Activated CD8-positive, alpha-beta memory T cell treated with anti-CD3 and anti-CD28 coated beads for 4 hours (primary cell): ENCODE data around the gene KAT2A.
"Not testable (repeated sequence)": the region's sequence is repeated elsewhere in the genome, so short reads cannot be mapped to it uniquely, and the experiment has no call there.

Experiments used
- DNase-seq, 2 donors: peaks; one replicate each; pipeline ENCODE4 v3.0.0-alpha.2; 2020; ENCODE audit warnings: low read depth in 2 of 2

KAT2A gene

DNA sequence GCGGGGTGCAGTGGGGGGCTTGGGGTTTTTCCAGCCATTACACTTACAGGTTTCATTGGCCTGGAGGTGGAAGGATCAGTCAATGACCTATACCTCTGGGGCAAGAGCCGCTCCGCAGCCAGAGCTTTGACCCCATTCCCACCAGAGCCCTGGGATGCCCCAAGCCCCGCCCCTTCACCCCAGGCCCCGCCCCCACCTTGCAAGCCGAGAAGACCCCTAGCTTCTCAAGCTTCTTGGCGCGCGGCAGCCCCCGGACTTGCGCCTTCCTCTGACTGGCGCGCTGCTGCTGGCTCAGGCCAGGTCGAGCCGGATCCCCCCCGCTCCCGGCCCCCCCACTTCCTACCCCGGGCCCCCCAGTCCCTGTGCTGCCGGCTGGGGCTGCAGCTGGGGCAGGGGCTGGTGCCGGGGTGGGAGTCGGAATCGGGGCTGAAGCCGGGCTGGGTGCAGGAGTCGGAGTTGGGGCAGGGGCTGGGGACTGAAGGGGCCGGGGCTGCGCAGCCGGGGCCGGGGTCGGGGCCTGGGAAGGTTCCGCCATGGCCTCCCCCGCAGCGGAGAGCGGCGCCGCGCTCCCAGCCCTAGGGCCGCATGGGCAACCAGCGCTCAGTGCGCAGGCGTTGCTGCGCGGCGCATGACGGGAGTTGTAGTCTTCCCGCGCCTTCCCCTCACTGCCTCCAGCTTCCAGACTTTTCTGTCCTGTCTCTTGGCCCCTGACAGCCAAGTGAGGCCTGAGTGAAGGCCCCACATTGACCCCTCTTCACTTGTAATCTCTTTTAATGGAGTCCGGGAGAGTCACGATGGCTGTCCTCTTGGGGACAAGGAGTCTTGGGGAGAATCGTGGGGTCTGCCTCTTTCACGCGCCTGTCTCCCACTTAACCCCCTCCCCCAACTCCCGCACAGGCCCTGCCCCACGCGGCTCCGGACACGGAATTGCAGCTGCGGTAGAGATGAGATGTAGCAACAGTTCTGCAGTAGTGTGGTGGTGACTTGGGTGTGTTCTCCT, at the start of gene KAT2A:
TSS of gene KAT2A (minus strand) at position 598 of the 1,000 bp plus-strand sequence. CDS start at position 535, 63 bp downstream.
- peak; percentile 54 to 55 for DNase-seq

DNA sequence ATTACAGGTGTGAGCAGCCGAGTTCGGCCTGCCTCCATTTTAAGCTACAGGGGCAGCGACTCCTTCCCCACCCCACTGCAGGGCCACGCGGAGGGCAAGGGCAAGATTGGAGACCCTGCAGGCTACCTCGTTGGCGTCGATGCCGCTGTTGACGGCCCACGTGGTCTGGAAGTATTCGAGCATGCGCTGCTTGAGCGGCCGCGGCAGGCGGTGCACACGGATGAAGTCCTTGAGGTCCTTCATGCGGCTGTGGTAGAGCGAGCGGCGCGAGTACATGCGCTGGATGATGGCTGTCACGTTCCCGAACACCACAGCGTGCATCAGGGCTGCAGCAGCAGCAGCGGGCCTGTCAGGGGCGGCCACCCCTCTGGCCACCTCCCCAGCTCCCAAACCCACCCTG, 48.2 kb upstream of the KAT2A start:
- DNase-seq: no peak

DNA sequence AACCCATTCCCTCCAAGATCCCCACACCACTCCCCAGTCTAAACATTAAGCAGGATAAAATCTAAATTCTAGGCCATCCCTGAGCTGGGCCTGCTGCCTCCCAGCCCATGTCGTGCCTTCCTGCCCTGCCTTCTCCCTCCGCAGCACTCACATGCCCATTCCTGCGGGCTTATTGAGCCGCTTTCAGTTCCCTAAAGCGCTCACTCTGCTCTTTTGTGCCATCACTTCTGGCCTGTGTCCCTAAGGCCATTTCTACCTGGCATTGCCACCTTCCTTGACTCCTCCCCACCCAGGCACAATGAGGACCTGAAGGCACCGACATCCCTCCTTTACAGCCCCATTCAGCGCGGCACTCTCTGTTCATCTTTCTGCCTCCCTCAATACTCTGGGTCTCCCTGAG, 46.6 kb upstream of the KAT2A start:
- no peak for DNase-seq

DNA sequence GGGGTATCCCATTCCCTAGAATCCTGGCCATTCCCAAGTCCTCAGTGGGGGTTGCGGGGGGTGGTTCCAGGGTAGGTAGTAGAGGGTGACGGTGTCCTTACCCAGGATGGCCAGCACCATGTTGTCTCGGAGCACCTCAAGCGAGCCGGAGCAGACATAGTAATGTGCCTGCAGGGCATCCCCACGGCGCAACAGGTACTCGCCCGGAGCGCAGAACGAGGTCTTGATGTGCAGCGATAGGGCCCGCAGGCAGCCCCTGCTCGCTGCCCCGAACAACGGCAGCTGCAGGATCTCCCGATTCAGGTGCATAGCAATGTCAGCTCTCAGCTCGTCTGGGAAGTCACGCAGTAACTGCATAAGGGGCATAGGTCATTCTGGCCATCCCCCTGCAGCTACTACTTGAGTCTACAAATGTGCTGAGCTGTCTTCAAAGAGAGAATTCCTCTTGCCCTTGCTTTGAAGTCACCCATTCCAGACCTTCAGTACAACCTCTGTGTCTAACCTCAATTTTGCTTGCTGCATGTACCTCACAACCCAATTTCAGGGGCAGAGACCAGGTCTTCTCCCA, 45.1 kb upstream of the KAT2A start:
- no peak for DNase-seq

DNA sequence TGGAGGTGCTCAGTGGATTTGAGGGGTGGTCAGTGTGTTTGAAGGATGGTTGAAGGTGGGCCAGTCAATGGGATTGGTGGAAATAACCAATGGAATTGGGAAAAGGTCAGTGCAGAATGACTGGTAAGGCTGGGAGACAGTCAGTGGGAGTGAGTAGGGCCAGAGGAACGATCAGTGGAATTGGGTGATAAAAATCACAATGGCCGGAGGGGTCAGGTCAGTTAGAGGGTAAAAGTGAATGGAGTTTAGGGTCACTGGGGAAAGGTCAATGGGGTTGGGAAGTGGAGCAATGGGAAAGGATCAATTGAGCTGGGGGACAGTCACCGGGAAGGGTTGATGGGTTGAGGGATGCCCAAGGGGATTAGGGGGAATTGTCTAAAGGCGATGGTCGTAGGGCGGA, 44.6 kb upstream of the KAT2A start:
- no peak for DNase-seq

DNA sequence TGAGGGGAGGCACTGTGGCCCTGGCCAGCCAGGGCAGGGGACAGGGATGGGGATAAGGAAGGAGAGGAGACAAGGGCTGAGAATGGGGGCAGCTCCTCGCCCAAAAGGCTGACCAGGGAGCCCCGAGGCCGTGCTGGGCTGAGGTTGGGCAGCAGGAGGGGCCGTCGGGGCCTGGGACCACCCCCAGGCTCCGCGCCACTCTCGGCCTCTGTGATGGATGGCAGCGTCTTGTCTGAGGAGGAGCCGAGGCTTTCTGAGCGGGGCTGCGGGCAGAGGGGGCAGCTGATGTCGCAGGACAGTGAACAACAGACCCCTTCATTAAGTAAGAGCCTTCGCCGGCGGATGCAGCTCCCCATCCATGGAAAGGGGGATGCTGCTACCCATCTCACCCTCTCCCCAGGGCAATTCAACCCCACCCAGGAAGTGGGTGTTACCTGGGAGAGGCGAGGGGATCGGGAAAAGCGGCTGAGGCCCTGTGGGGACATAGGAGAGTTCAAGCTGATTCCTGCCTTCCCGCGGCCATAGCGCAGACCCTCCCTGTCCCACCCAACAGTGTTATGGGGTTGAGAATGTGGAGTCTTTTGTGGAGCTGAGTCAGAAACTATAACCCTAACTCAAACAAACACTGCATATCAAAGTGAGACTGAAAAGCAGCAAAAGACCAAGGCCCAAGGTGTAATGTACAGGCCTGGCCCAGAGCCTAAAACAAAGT, 42.7 kb upstream of the KAT2A start:
- no peak for DNase-seq

DNA sequence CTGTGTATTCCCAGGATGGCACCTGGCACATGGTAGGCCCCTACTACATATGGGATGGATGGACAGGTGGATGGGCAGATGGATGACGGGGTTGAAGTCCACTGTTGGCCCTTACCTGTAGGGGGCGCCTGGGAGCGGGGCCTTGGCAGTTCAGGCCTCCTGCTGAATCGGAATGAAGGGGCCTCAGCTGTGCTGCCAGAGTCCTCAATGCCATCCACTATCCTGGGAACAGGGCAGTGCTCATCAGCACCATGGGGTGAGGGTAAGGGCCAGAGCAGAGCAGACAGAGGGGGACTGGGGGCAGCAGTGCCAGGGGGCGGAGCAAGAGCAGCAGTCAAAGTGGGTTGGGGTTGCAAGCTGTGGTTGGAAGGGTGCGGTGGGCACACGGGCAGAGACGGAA, 41.9 kb upstream of the KAT2A start:
- DNase-seq: no peak

DNA sequence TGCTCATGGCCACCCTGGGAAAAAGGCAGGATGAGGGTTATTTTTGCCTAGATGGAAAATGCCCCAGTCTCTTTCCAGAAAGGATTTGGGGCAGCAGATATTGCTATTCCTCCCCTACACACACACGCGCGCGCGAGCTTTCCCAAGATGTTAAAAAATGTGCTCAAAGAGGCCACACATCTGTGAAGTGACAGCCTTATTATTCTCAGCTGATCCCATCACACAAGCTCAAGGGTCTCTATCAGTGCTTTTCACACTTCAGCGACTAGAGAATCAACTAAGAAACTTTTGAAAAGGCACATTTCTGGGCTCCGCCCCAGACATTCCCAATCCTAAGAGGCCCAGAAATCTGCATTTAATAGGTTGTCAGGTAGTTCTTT, 39.4 kb upstream of the KAT2A start:
- DNase-seq: no peak

DNA sequence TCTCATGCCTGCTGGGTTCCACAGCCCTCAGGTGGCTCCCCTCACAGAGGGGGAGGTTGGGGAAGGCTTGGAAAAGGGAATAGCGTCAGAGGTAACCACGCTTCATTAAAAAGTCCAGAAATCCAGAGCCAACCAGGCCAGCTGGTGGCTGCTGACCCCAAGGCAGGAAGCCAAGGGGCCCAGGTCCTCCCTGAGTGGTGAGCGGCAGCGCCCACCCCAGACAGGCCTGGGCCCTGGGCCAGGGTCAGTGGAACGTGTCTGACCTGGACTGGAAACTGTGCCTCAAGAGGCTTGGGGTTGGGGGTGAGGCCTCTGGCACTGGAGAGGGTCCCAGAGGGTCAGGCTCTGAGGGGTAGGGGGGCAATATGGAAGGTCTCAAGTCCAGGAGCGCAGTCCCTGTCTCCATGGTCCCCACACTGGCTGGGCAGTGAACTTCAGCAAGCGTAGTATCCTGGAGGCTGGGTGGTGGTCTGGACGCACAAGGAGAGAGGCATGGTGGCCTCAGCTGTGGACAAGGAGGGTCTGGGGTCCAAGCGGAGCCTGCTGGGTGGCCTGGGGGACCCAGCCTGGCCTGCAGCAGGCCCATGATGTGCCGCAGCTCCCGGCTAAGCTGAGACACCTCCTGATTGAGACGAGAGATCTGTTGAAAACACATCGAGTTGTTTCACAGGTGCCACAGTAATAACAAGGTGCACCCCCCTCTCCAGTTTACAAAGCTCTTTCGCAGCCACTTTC, 38.8 kb upstream of the KAT2A start:
- DNase-seq: no peak

DNA sequence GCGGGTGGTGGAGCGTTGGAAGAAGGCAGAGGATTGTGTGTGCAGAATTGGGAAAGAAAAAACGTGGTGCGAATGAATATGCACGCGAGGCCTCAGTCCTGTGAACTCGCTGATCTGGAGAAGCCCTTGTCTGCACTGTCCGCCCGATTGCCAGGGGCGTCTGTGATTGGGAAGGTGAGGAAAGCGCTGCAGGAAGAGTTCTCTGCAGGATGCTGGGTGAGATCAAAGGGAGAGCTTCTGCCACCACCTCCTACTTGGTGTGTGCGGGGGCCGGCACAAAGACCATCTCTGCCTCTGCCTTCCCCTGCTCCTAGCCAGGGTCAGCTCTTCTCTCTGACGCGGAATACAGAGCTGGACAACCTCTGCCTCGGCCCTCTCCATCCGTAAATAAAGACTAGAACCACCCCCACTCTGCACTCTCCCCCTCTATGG, 34.5 kb upstream of the KAT2A start:
- no peak for DNase-seq

DNA sequence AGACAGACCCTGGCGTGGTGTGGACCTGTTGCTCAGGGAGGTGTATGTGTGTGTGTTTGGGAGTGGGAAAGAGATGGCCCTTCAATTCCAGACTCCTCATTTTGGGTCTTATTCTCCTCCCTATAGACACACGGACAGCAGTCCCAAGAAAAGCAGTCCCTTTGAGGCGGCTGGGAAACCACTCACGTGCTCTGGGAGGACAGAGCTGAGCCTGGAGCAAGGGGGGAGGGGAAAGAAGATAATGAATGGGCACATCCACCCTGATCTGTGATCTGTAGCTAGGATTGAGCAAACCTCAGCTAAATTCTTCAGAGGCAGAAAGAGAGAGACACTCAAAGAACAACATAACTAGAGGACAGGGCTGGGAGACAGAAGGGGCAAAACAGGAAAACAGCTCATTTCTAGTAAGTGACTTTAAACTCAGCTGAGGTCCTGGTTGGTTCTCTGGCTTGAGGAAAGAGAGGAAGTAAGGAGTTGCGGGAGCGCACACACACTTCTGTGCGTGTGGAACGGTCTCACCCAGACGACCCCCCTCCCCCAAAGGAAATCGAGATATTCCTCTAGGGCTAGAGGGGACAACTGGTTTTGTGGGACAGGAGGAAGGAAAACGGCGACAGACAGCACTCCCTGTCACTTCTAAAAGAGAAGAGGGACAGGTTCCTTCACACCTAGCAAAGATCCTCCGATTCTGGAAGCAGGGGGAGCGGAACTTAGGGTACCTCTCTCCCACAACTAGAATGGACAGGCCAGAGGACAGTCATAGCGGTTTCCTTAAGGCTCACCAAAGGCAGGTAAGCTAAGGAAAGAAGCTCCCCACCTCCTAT, 33.0 kb upstream of the KAT2A start:
- no peak for DNase-seq

DNA sequence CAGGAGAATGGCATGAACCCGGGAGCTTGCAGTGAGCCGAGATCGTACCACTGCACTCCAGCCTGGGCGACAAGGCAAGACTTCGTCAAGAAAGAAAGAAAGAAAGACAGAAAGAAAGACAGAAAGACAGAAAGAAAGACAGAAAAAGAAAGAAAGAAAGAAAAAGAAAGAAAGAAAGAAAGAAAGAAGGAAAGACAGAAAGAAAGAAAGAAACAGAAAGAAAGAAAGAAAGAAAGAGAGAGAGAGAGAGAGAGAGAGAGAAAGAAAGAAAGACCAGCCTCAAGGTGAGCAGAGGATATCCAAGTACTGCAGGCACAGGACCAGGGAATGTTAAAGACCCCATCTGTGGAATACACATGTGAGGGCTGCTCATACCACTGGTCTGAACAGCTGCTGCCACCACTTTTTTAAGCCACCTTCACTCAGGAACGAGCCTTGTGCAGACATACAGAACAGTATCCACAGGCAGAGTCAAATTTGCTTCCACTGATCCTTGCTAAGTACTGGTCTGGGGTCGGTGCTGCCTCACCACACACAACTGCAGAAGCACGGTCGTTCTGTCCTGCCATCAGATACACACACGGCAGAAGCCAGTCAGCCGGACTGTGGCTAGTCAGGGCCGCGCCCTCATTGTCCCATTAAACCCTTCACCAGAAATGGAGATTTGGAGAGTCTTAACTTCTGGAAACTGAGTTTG, 25.9 kb upstream of the KAT2A start:
- no peak for DNase-seq

DNA sequence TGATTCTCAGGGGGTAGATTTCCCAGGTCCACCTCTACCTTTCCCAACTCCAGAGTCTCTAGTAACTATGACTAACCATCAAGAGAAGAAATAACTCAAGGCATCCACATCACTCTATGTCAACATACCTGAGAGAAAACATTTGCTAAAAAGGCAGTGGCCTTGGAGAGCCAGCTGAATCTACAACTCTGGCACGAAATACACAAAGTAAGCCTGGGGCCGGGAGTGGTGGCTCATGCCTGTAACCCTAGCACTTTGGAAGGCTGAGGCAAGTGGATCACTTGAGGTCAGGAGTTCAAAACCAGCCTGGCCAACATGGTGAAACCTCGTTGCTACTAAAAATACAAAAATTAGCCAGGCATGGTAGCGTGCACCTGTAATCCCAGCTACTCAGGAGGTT, 22.0 kb upstream of the KAT2A start:
- not testable (repeated sequence) for DNase-seq

DNA sequence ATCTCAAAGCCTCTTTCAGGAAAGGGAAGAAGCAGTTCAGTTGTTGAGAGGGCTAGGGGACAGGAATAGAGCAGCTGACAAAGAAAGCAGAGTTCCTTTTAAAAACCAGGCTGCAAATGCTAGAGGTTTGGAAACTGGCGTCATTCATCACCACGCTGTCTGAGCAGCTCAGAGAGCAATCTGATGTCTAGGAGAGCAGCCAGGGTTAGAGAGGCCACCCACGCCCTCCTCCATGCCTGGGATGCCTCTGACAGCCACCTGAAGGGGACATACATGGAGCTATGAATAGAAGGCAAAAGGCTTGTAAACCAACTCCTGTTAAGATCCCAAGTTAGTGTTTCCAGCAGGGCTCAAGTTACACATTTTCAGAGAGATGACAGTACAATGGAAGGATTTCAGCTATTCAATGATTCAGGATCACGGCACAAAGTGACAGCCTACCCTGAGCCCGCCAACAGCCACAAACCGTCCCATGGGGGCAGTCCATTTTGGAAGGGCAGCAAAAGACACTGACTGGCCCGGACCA, 21.3 kb upstream of the KAT2A start:
- no peak for DNase-seq

DNA sequence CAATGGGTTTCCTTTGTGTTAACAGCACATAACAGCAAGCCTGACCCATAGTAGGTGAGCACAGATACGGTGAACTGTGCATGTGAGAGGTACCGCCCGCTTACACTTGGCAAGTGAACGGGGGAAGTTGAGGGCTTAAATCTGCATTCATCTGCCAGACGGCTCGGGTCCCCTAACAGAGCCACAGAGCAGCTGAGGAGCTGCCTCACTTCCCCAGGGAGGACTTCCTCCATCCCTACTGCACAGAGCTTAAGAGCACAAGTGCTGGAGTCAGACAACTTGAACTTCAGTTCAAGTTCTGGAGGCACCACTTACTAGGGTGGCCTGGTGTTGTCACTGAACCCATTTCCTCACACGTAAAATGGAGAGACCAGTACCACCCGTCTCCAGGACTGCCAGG, 20.2 kb upstream of the KAT2A start:
- no peak for DNase-seq

DNA sequence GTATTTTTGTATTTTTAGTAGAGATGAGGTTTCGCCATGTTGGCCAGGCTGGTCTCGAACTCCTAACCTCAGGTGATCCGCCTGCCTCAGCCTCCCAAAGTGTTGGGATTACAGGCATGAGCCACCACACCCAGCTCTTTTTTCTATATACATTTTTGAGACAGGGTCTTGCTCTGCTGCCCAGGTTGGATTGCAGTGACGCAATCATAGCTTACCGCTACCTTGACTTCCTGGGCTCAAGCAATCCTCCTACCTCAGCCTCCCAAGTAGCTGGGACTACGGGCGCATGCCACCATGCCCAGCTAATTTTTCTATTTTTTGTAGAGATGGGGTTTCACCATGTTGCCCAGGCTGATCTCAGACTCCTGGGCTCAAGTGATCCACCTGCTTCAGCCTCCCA, 19.5 kb upstream of the KAT2A start:
- DNase-seq: not testable (repeated sequence)

DNA sequence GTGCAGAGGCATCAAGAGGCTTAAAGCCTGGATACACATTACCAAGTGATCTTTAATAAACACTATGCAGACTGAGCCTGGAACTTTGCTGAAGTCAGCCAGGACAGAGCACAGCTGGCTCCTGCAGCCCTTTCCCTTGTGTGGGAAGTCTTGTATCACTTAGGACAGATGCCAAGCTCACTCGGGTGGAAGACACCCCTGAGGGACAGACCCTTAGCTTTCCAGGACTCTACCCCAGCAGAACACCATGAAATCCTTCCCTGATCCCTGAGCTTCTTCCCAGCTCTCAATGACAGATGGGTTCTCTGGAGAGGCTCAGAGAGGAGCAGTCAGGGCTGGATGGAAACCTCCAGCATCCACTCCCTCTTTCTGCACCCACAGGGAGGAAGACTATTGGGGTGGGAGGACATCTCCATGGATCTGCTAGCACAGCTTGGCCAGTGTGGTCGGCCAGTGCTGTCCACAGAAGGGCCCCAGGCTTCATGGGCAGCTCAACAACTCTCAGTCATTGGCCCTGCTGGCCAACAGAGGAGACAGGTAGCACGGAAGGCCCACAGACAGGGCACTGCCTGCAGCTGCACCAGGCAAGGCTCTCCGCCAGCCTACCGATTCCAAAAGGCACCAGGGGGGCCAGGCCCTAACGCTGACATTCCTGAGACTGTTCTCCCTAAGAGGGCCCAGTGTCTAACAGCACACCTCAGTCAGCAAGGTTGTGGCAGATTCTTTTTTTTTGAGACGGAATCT, 17.8 kb upstream of the KAT2A start:
- no peak for DNase-seq

DNA sequence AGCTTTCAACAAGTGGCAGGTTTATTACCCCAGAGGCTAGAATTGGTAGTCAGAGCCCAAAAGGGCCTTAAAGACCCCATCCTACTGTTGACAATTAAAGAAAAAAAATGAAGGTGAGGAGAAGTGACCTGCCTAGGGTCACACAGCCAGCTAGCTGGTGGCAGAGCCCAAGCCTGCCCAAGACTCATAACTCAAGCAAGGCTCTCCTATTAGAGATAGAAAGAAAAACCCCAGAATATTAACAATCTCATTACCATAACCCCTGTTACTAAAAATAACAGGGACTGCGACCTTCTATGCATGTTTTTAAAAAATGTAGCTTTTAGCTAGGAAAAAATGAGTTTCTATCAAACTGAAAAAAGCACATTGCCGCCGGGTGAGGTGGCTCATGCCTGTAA, 15.5 kb upstream of the KAT2A start:
- DNase-seq: no peak
